K562 (cell line): ENCODE results near the gene GPHN. TPM values are rescaled to one million over a fixed set of nuclear protein-coding genes. Genes with fewer than 3 reads are reported as not detected.

Experiments
- ATAC-seq: fragments of 200-7000 bp; cut with Tn5 transposase; 3 replicates; pipeline ENCODE4 v1.9.1; 2020; ENCODE audit warnings: moderate library complexity
- BruUV-seq: library from RNA; stranded (reverse); fragments of 400-500 nt; replicated peaks from 2 replicates; lab custom pipeline; 2021; lab: Mats Ljungman, UMichigan
- CTCF ChIA-PET: fragments of 300-600 bp; formaldehyde crosslinking; extraction: SDS; loops from one replicate; lab custom pipeline; 2021; ENCODE audit warnings: low intra/inter-chr PET ratio; lab: Yijun Ruan, JAX
- POLR2A ChIA-PET: fragments of 300-600, 350-650 bp; sonication (Branson Sonifier 250); formaldehyde crosslinking; extraction: SDS; loops from one replicate; lab custom pipeline; 2021; ENCODE audit warnings: antibody characterized with exemption, inconsistent platforms; lab: Yijun Ruan, JAX
- DNase-seq, 4 experiments: peaks; one replicate each; pipeline versions ENCODE4 v3.0.0 to v3.0.0-alpha.2; 2011 to 2018; ENCODE audit warnings: low spot score in 3 of 4, mixed read lengths in 3 of 4; ENCODE audit errors: extremely low read depth in 1 of 4
- FAIRE-seq: peaks from 2 replicates; lab custom pipeline; 2011; peaks lifted over from hg19 to GRCh38; lab: Jason Lieb, UNC
- H2AFZ ChIP-seq: 2 replicates; pipeline ENCODE4 v1.6.0; 2011; ENCODE audit warnings: low read depth, low read length, control low read depth, inconsistent platforms
- H3K27ac ChIP-seq: fragments of 200-600 bp; 3 replicates; pipeline ENCODE4 v1.8.0; 2011; ENCODE audit warnings: low read depth, mild to moderate bottlenecking, control low read depth, inconsistent platforms, low read length, moderate library complexity, mixed read lengths; ENCODE audit errors: extremely low read depth
- H3K27me3 ChIP-seq, 2 experiments: fragments of 300-600 bp in 1 of 2; 2 replicates in 1 of 2; 3 replicates in 1 of 2; pipeline versions ENCODE4 v1.6.0 to v1.8.0; 2011; ENCODE audit warnings: inconsistent platforms in 2 of 2, low read length in 2 of 2, mild to moderate bottlenecking in 1 of 2, mixed read lengths in 1 of 2, moderate library complexity in 1 of 2; ENCODE audit not compliant: control insufficient read depth in 2 of 2, insufficient read depth in 2 of 2
- H3K36me3 ChIP-seq: fragments of 300-600 bp; 3 replicates; pipeline ENCODE4 v1.8.0; 2011; ENCODE audit warnings: mild to moderate bottlenecking, low read length, inconsistent platforms; ENCODE audit not compliant: control insufficient read depth, insufficient read depth
- H3K4me1 ChIP-seq, 2 experiments: fragments of 200-600 bp in 1 of 2; replicated peaks in 1 of 2; 2 replicates in 1 of 2; 3 replicates in 1 of 2; pipeline versions ENCODE4 v1.5.1 to v1.8.0; 2011; ENCODE audit warnings: inconsistent platforms in 2 of 2, low read length in 2 of 2, mild to moderate bottlenecking in 1 of 2, mixed read lengths in 1 of 2, moderate library complexity in 1 of 2; ENCODE audit not compliant: control insufficient read depth in 2 of 2, insufficient read depth in 2 of 2
- H3K4me2 ChIP-seq: 2 replicates; pipeline ENCODE4 v1.6.1; 2011; ENCODE audit warnings: low read length, control low read depth, inconsistent platforms, mixed read lengths; ENCODE audit not compliant: insufficient read depth
- H3K4me3 ChIP-seq: fragments of 200-600 bp; sonication (generic), shearing (Covaris generic); 2 replicates; pipeline ENCODE4 v1.5.1; 2016; ENCODE audit warnings: control low read depth, inconsistent platforms
- H3K79me2 ChIP-seq: fragments of 200-600 bp; 3 replicates; pipeline ENCODE4 v1.8.0; 2011; ENCODE audit warnings: low read length, inconsistent platforms; ENCODE audit not compliant: control insufficient read depth, insufficient read depth
- H3K9ac ChIP-seq, 2 experiments: 2 replicates each; pipeline versions ENCODE4 v1.6.0 to v1.6.1; 2011; ENCODE audit warnings: low read depth in 2 of 2, low read length in 2 of 2, control low read depth in 1 of 2, inconsistent platforms in 1 of 2, mild to moderate bottlenecking in 1 of 2, mixed read lengths in 1 of 2; ENCODE audit not compliant: insufficient read depth in 1 of 2
- H3K9me1 ChIP-seq: one replicate; pipeline ENCODE4 v1.6.0; 2011; ENCODE audit warnings: inconsistent platforms, mild to moderate bottlenecking, low read length, moderate library complexity; ENCODE audit not compliant: control insufficient read depth, insufficient read depth
- H3K9me3 ChIP-seq: replicated peaks from 2 replicates; pipeline ENCODE4 v1.5.1; 2011; ENCODE audit warnings: low read depth, low read length, inconsistent platforms; ENCODE audit not compliant: control insufficient read depth, insufficient read depth
- H4K20me1 ChIP-seq: replicated peaks from 2 replicates; pipeline ENCODE4 v1.6.1; 2011; ENCODE audit warnings: low read length, inconsistent platforms, mixed read lengths; ENCODE audit not compliant: control insufficient read depth, insufficient read depth
- CHCHD3 ChIP-seq: fragments of 250-450 bp; sonication (Bioruptor Pico); IDR thresholded peaks from 2 replicates; pipeline ENCODE4 v2.1.2; 2022; ENCODE audit warnings: mild to moderate bottlenecking
- NFE2 ChIP-seq: IDR thresholded peaks from 2 replicates; pipeline ENCODE4 v1.6.1; 2014; ENCODE audit warnings: antibody characterized with exemption, low read depth
- NR1H2 ChIP-seq: sonication (generic); formaldehyde crosslinking; IDR thresholded peaks from 2 replicates; pipeline ENCODE4 v1.4.0; 2020; ENCODE audit warnings: mild to moderate bottlenecking, missing genetic modification reagents
- PCBP2 ChIP-seq: fragments of 200-400 bp; formaldehyde crosslinking; IDR thresholded peaks from 2 replicates; pipeline ENCODE4 v1.6.1; 2018; ENCODE audit warnings: low read length, low read depth, mild to moderate bottlenecking, moderate library complexity; ENCODE audit not compliant: poor library complexity, severe bottlenecking
- ZNF282 ChIP-seq: sonication (generic); formaldehyde crosslinking; IDR thresholded peaks from 2 replicates; pipeline ENCODE4 v1.8.1; 2023; ENCODE audit warnings: missing genetic modification reagents
- ZNF408 ChIP-seq: fragments of 250-450 bp; sonication (Bioruptor Pico); IDR thresholded peaks from 2 replicates; pipeline ENCODE4 v1.4.0; 2020; ENCODE audit warnings: low read depth, mild to moderate bottlenecking, moderate library complexity
- WGBS: fragments of 100-300 bp; shearing (Covaris generic); methylation state at CpG from one replicate; pipeline ENCODE4 v1.1.6; 2016; ENCODE audit warnings: low coverage, mixed read lengths; ENCODE audit not compliant: insufficient coverage; ENCODE audit errors: missing lambda C conversion rate; 5-methylcytosine and 5-hydroxymethylcytosine counted together
- in situ Hi-C: fragments of 300-500 bp; cut with MboI; formaldehyde crosslinking; loops from 4 replicates; pipeline ENCODE4 v1.15.0; 2018; ENCODE audit warnings: inconsistent platforms, mixed read lengths
- intact Hi-C: fragments of 100-400 bp; cut with micrococcal nuclease; formaldehyde crosslinking; loops from 2 replicates; pipeline ENCODE4 v1.14.2; 2022
- polyA plus RNA-seq, 8 experiments: library from polyadenylated mRNA; depleted of rRNA in 4 of 8; stranded (reverse) in 5 of 8; unstranded in 3 of 8; fragments of >200 nt; fragmentation: Nextera tagmentation in 2 of 8; fragmentation: Illumina TruSeq in 1 of 8; extraction: Ambion mirVana in 2 of 8; extraction: Trizol in 1 of 8; gene quantifications; 2 replicates each; pipeline versions ENCODE4 v1.2.1 to v1.2.3, GENCODE V29; 2011 to 2014; ENCODE audit warnings: inconsistent platforms in 1 of 8, missing spikeins in 1 of 8
- total RNA-seq, 7 experiments: library from RNA; depleted of rRNA in 6 of 7; stranded (reverse); fragments of >200 nt in 6 of 7; fragmentation: Illumina TruSeq in 2 of 7; extraction: Trizol in 2 of 7; gene quantifications; 2 replicates each; pipeline versions ENCODE4 v1.2.1 to v1.2.3, GENCODE V29; 2011 to 2021; ENCODE audit warnings: low replicate concordance in 1 of 7
- TF ChIP-seq, protein P1 (sequence below): fragments of 450-650 bp; formaldehyde crosslinking; conservative IDR thresholded peaks from 2 replicates; pipeline ENCODE4 v1.4.0; 2022; ENCODE audit warnings: mild to moderate bottlenecking, missing genetic modification characterization

The GPHN gene
- total and polyA plus RNA-seq, 9 of the 15 experiments (the other 6 are each of a cell fraction or from before 2014, with no cell fraction given), result 5.9 to 16.0 (median 11.4) TPM

- no peak overlapping the region for H3K4me3 ChIP-seq
- no peak for TF ChIP-seq CHCHD3 (CRISPR knock-in tag)
- peak; percentile 87 for TF ChIP-seq PCBP2
- no peak for TF ChIP-seq ZNF408 (CRISPR knock-in tag)
- TF ChIP-seq, protein P1, sequence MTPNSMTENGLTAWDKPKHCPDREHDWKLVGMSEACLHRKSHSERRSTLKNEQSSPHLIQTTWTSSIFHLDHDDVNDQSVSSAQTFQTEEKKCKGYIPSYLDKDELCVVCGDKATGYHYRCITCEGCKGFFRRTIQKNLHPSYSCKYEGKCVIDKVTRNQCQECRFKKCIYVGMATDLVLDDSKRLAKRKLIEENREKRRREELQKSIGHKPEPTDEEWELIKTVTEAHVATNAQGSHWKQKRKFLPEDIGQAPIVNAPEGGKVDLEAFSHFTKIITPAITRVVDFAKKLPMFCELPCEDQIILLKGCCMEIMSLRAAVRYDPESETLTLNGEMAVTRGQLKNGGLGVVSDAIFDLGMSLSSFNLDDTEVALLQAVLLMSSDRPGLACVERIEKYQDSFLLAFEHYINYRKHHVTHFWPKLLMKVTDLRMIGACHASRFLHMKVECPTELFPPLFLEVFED (CRISPR knock-in tag), result no peak
- no peak for TF ChIP-seq ZNF282 (CRISPR knock-in tag)
- TF ChIP-seq NR1H2 (CRISPR knock-in tag), result no peak
- no peak for TF ChIP-seq NFE2
- intact Hi-C loops (no loop called here), in situ Hi-C loops (no loop called here)
- ChIA-PET POLR2A (no interaction called here), CTCF (no interaction called here)
- no peak overlapping the region for H3K27ac ChIP-seq
- no peak for FAIRE-seq
- no peak for ATAC-seq
- no peaks in the 10 kb centered on the region for H3K36me3 ChIP-seq
- no peaks in the 10 kb centered on the region for H4K20me1 ChIP-seq
- no peak overlapping the region for H3K4me2 ChIP-seq
- no peaks in the 10 kb centered on the region for H3K9me3 ChIP-seq
- DNase-seq, result no peak
- H3K4me1 ChIP-seq, result no peaks in the 10 kb centered on the region
- H3K9ac ChIP-seq, result no peak overlapping the region
- 15% methylated on average over 1 of the region's 2 CpGs for WGBS
- no peaks in the 10 kb centered on the region for H3K79me2 ChIP-seq
- BruUV-seq, result no TSS peak
- H2AFZ ChIP-seq, result no peak overlapping the region
- no peaks in the 10 kb centered on the region for H3K9me1 ChIP-seq
- no peaks in the 10 kb centered on the region for H3K27me3 ChIP-seq
These were observed 621.8 kb downstream of the GPHN start for GRCh38 chr14:67129768-67130167.
